Neural progenitor cell (in vitro differentiated cells): ENCODE data around the gene INSIG1. TPM values are rescaled to one million over a fixed set of nuclear protein-coding genes. Genes with fewer than 3 reads are reported as not detected.
A peak's percentile ranks its signal among the peaks of the same experiment; 100 is the strongest.

ENCODE experiments used
- DNase-seq: peaks from one replicate; pipeline ENCODE4 v3.0.0-alpha.2; 2016; ENCODE audit warnings: low spot score
- H2AFZ ChIP-seq: fragments of 200-600 bp; sonication (generic); replicated peaks from 2 replicates; pipeline ENCODE4 v1.6.1; 2016; ENCODE audit warnings: antibody characterized with exemption
- H3F3A ChIP-seq: fragments of 200-600 bp; sonication (generic); 2 replicates; pipeline ENCODE4 v1.6.1; 2016; ENCODE audit warnings: antibody characterized with exemption, low read depth
- H3K27ac ChIP-seq: fragments of 200-600 bp; sonication (generic); 2 replicates; pipeline ENCODE4 v1.5.1; 2016; ENCODE audit warnings: mild to moderate bottlenecking
- H3K27me3 ChIP-seq: fragments of 200-600 bp; sonication (generic); 2 replicates; pipeline ENCODE4 v1.6.1; 2016; ENCODE audit warnings: mild to moderate bottlenecking, moderate library complexity
- H3K36me3 ChIP-seq: fragments of 200-600 bp; sonication (generic); 2 replicates; pipeline ENCODE4 v1.5.1; 2016
- H3K4me1 ChIP-seq: fragments of 200-600 bp; sonication (generic); 2 replicates; pipeline ENCODE4 v1.6.1; 2016; ENCODE audit warnings: mixed run types
- H3K4me2 ChIP-seq: fragments of 200-600 bp; sonication (generic); 2 replicates; pipeline ENCODE4 v1.6.1; 2016
- H3K4me3 ChIP-seq: fragments of 200-600 bp; sonication (generic); 2 replicates; pipeline ENCODE4 v1.5.1; 2016
- H3K79me2 ChIP-seq: fragments of 200-600 bp; sonication (generic); 2 replicates; pipeline ENCODE4 v1.6.1; 2016; ENCODE audit warnings: low read depth
- H3K9ac ChIP-seq: fragments of 200-600 bp; sonication (generic); 2 replicates; pipeline ENCODE4 v1.6.1; 2016
- H3K9me3 ChIP-seq: fragments of 200-600 bp; sonication (generic); 2 replicates; pipeline ENCODE4 v1.5.1; 2016; ENCODE audit warnings: low read depth
- H4K20me1 ChIP-seq: fragments of 200-600 bp; sonication (generic); 2 replicates; pipeline ENCODE4 v1.6.1; 2016; ENCODE audit warnings: low read depth
- H3K27ac Mint-ChIP-seq: 3 replicates; pipeline ENCODE4 v1.8.0; 2021; ENCODE audit warnings: mixed read lengths
- H3K27me3 Mint-ChIP-seq: 2 replicates; pipeline ENCODE4 v1.8.0; 2022; ENCODE audit warnings: low read depth, mild to moderate bottlenecking, inconsistent platforms, moderate library complexity, mixed read lengths; ENCODE audit not compliant: insufficient read depth
- H3K36me3 Mint-ChIP-seq: 3 replicates; pipeline ENCODE4 v1.8.0; 2021; ENCODE audit warnings: mixed read lengths
- H3K4me1 Mint-ChIP-seq: 3 replicates; pipeline ENCODE4 v1.8.0; 2021; ENCODE audit warnings: mixed read lengths
- H3K4me3 Mint-ChIP-seq: 3 replicates; pipeline ENCODE4 v1.8.0; 2021; ENCODE audit warnings: mild to moderate bottlenecking, moderate library complexity, mixed read lengths
- H3K9me3 Mint-ChIP-seq: 3 replicates; pipeline ENCODE4 v1.8.0; 2020; ENCODE audit warnings: mixed read lengths
- EZH2 ChIP-seq: fragments of 200-600 bp; sonication (generic); IDR thresholded peaks from 2 replicates; pipeline ENCODE4 v1.6.1; 2017; ENCODE audit warnings: antibody characterized with exemption, mild to moderate bottlenecking, moderate library complexity
- EZH2phosphoT487 ChIP-seq: fragments of 200-600 bp; sonication (generic); IDR thresholded peaks from 2 replicates; pipeline ENCODE4 v1.6.1; 2017; ENCODE audit warnings: antibody characterized with exemption
- total RNA-seq: library from RNA; depleted of rRNA; stranded (reverse); fragments of >200 nt; gene quantifications from 2 replicates; pipeline ENCODE4 v1.2.3, GENCODE V29; 2015; ENCODE audit warnings: low replicate concordance
- TF ChIP-seq, protein P1 (sequence below): fragments of 200-600 bp; sonication (generic); IDR thresholded peaks from 2 replicates; pipeline ENCODE4 v1.5.1; 2017; ENCODE audit warnings: antibody characterized with exemption, mild to moderate bottlenecking

INSIG1 gene
- total RNA-seq, 1 donor from 2014 or later, result 94.3 TPM

DNA sequence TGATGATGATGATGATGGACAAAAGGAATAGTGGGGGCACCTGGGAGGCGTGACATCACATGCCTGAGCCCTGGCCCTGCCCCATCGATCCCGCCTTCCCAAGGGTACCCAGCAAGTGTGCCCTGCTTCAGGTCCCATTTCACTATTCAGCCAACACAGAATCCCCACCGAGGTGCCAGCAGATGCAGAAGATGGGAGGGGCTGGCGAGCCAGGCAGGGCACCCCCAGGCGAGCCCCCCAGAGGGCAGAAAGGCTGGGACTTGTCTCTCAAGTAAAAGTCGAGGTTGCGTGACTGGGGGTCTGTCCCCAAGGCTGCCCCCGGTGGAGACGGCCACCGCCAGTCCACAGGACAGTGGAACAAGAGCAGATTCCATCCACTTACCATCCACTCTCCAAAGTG lies 57.5 kb downstream of the INSIG1 start:
- H3K27me3 Mint-ChIP-seq, result peaks cover 50% of the 10 kb centered on the region
- peaks cover 10% of the 10 kb centered on the region for H3K4me1 ChIP-seq
- H3K4me3 ChIP-seq, result no peak overlapping the region
- no peak overlapping the region for H3K27ac ChIP-seq
- peaks cover 16% of the 10 kb centered on the region for H3K4me1 Mint-ChIP-seq
- H2AFZ ChIP-seq, result no peak overlapping the region
- H3K27me3 ChIP-seq, result peaks cover 56% of the 10 kb centered on the region
- no peaks in the 10 kb centered on the region for H3K9me3 ChIP-seq
- no peaks in the 10 kb centered on the region for H3K36me3 ChIP-seq
- H3K27ac Mint-ChIP-seq, result no peak overlapping the region
- H4K20me1 ChIP-seq, result peaks cover 10% of the 10 kb centered on the region
- no peak for DNase-seq
- no peaks in the 10 kb centered on the region for H3K79me2 ChIP-seq
- no peaks in the 10 kb centered on the region for H3K36me3 Mint-ChIP-seq
- H3F3A ChIP-seq, result no peaks in the 10 kb centered on the region
- TF ChIP-seq, protein P1, sequence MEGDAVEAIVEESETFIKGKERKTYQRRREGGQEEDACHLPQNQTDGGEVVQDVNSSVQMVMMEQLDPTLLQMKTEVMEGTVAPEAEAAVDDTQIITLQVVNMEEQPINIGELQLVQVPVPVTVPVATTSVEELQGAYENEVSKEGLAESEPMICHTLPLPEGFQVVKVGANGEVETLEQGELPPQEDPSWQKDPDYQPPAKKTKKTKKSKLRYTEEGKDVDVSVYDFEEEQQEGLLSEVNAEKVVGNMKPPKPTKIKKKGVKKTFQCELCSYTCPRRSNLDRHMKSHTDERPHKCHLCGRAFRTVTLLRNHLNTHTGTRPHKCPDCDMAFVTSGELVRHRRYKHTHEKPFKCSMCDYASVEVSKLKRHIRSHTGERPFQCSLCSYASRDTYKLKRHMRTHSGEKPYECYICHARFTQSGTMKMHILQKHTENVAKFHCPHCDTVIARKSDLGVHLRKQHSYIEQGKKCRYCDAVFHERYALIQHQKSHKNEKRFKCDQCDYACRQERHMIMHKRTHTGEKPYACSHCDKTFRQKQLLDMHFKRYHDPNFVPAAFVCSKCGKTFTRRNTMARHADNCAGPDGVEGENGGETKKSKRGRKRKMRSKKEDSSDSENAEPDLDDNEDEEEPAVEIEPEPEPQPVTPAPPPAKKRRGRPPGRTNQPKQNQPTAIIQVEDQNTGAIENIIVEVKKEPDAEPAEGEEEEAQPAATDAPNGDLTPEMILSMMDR, result no peak
- no peak for TF ChIP-seq EZH2
- TF ChIP-seq EZH2phosphoT487, result no peak
- no peaks in the 10 kb centered on the region for H3K9me3 Mint-ChIP-seq
- H3K9ac ChIP-seq, result no peak overlapping the region
- no peak overlapping the region for H3K4me3 Mint-ChIP-seq
- no peak overlapping the region for H3K4me2 ChIP-seq

DNA sequence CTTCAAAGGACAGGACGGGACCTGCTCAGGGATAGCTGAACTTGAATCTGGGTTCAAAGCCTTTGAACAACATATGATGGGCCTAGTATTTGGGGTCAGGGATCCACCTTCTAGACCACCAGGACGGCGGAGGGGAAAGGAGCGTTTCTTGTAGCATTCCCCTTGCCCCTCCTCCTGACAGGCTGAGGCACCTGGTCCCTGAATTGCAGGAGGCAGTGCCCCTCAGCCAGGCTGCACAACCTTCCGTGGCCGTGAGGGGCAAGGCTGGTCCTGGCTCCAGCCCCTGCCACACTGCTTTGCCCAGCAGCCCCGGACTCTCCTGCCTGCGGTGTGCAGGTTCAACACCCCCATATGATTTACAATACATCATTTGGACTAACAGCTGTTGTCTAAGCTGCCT lies 58.1 kb downstream of the INSIG1 start:
- Mint-ChIP-seq H3K27me3 (peaks cover 55% of the 10 kb centered on the region), H3K36me3 (no peaks in the 10 kb centered on the region), H3K27ac (no peak overlapping the region), H3K4me3 (no peak overlapping the region), H3K4me1 (peaks cover 20% of the 10 kb centered on the region), H3K9me3 (no peaks in the 10 kb centered on the region)
- Histone ChIP-seq H4K20me1 (peaks cover 10% of the 10 kb centered on the region), H3K9me3 (no peaks in the 10 kb centered on the region), H3K79me2 (no peaks in the 10 kb centered on the region), H3K27me3 (peaks cover 62% of the 10 kb centered on the region), H3F3A (no peaks in the 10 kb centered on the region), H3K4me3 (no peak overlapping the region), H3K27ac (no peak overlapping the region), H3K9ac (no peak overlapping the region), H3K4me1 (peaks cover 10% of the 10 kb centered on the region), H2AFZ (no peak overlapping the region), H3K4me2 (no peak overlapping the region), H3K36me3 (no peaks in the 10 kb centered on the region)
- no peak for DNase-seq
- no peak for TF ChIP-seq EZH2
- TF ChIP-seq EZH2phosphoT487, result no peak
- TF ChIP-seq, protein P1, result no peak

DNA sequence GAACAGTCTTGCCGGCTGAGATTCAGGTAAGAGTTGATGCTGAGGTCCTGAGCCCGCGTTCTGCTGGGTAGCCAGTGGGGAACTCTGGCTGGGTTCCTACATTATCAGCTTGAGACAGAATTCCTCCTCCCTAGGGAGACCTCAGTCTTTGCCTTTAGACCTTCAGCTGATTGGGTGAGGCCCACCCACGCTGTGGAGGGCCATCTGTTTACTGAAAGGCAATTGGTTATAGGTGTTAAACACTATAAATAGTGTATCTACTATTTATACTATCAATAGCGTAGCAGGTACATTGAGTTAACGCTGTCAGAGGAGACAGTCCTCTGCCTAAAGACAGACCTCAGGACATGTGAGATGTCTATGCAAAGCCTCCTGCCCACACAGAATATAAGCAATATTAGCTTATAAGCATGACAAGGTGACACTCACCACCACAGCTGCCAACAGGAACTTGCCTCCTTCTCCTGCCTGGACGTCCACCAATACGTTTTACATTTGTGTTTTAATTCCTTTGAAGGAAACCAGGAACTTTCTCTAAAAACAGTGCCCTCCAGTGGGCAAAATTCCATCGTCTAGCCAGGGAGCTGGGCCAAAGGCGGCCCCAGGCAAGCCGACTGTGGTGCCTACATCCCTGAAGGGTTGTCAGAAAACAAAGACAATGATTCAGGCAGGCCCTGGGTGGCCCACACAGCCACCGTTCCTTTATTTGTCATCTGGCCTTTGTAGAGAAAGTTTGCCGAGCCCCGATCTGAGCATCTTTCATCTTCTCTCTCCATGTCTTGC lies 58.8 kb downstream of the INSIG1 start:
- Histone ChIP-seq H3F3A (no peaks in the 10 kb centered on the region), H3K27me3 (peaks cover 63% of the 10 kb centered on the region)

More for the DNA sequence above, 58.8 kb downstream of the INSIG1 start:
- no peaks in the 10 kb centered on the region for H3K36me3 Mint-ChIP-seq
- H3K27ac ChIP-seq, result no peak overlapping the region
- peaks cover 10% of the 10 kb centered on the region for H4K20me1 ChIP-seq
- H3K4me1 Mint-ChIP-seq, result peaks cover 20% of the 10 kb centered on the region
- no peak overlapping the region for H3K27ac Mint-ChIP-seq
- no peaks in the 10 kb centered on the region for H3K9me3 Mint-ChIP-seq
- no peaks in the 10 kb centered on the region for H3K9me3 ChIP-seq
- no peak overlapping the region for H3K9ac ChIP-seq
- H3K4me3 ChIP-seq, result no peak overlapping the region
- peak; percentile 76 for DNase-seq
- H2AFZ ChIP-seq, result no peak overlapping the region
- TF ChIP-seq EZH2phosphoT487 (peak; percentile 1), EZH2 (peak; percentile 39)
- TF ChIP-seq, protein P1, result peak; percentile 71
- peaks cover 10% of the 10 kb centered on the region for H3K4me1 ChIP-seq
- no peaks in the 10 kb centered on the region for H3K79me2 ChIP-seq
- H3K27me3 Mint-ChIP-seq, result peaks cover 60% of the 10 kb centered on the region
- H3K4me3 Mint-ChIP-seq, result peak overlapping the region; percentile 48
- H3K36me3 ChIP-seq, result no peaks in the 10 kb centered on the region
- H3K4me2 ChIP-seq, result no peak overlapping the region
